IPS-NIHi11 (cell line): Measurements from ENCODE around the gene STPG4.
A peak's percentile ranks its signal among the peaks of the same experiment; 100 is the strongest.
"Not testable (repeated sequence)": the region's sequence is repeated elsewhere in the genome, so short reads cannot be mapped to it uniquely, and the experiment has no call there.

Experiments used
- DNase-seq: peaks from one replicate; pipeline ENCODE4 v3.0.0; 2012; ENCODE audit warnings: mixed read lengths, low spot score

STPG4 gene, protein sequence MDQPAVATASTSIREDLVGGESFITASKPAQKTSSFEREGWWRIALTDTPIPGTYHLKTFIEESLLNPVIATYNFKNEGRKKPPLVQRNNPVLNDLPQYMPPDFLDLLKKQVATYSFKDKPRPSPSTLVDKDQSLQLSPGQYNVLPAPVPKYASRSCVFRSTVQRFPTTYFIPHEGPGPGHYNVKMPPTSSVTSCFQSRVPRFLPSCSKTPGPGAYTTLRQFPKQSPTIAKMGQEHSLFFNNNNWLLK

DNA sequence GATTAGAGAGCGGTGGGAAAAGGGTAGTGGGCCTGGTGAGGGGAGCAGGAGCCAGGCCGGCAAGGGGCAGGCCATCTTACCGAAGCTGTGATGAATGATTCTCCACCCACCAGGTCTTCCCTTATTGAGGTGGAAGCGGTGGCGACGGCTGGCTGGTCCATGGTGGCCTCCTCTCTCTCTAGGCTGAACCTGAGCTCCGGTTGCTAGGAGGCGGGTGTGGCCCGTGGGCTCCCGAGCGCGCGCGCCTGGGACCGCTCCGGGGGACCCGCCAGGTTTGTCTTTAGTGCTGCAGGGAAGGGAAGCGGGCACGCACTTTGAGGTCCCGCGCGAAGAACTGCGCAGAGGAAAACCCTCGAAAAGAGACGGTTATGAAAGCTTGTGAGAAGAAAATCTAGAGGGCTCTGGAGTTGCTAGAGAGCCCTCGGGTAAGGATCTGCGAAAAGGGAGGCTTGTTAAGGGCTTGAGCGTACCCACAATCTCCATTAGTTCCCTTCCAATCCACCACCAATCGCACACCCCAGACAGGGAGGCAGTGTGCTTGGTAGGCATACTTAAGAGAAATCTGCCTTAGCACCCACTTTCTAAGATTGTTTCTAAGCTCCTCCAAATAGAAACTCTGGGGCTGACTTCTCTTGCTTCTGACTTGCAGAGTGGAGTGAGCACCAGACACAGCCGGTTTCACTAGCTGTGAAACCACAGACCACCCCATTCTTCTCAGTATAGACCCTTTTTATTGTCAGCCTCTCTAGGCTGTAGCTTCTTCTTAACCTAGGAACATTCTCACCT lies at the start of gene STPG4:
STPG4 (minus strand) TSS at position 218 of the 786 bp plus-strand sequence; CDS start at position 161, 57 bp downstream.
- DNase-seq: no peak

DNA sequence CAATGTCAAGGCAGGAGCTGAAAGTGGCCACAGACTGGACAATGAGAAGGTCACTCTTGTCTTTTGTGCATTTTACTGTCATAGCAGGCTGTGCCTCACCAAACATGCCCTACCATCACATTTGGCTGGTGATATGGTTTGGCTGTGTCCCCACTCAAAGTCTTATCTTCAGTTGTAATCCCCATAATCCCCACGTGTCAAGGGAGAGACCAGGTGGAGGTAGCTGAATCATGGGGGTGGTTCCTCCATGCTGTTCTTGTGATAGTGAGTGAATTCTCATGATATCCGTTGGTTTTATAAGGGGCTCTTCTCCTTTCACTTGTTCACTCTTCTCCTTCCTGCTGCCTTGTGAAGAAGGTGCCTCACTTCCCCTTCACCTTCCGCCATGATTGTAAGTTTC lies 49.6 kb upstream of the STPG4 start:
- DNase-seq: no peak

GRCh38 chr2:47203995-47204394 lies 48.9 kb upstream of the STPG4 start:
- DNase-seq: no peak

- no peak for DNase-seq
Observed at GRCh38 chr2:47201224-47201623, 46.1 kb upstream of the STPG4 start.

- DNase-seq: no peak
Observed at GRCh38 chr2:47198985-47199451, 43.9 kb upstream of the STPG4 start.

- no peak for DNase-seq
Observed at GRCh38 chr2:47196499-47196898, 41.4 kb upstream of the STPG4 start.

GRCh38 chr2:47196046-47196445 lies 40.9 kb upstream of the STPG4 start:
- no peak for DNase-seq

DNA sequence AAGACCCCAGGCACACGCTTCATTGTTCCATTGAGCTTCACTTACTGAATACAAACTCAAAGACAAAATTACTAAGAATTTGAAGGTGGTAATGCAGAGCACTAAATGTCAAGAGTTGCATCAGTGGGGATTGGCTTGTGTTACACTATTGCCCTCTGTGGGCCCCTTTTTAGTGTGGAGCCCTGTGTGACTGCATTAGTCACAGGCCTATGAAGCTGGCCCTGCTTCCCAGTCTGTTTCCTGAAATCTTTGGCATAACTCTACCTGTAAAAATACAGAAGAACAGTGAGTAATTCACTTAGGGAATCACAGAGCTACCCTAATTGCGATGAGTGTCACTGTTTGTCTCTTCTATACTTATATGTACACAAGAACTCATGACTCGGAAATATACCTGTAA lies 40.0 kb upstream of the STPG4 start:
- DNase-seq: no peak

GRCh38 chr2:47194410-47194809 lies 39.3 kb upstream of the STPG4 start:
- no peak for DNase-seq

DNA sequence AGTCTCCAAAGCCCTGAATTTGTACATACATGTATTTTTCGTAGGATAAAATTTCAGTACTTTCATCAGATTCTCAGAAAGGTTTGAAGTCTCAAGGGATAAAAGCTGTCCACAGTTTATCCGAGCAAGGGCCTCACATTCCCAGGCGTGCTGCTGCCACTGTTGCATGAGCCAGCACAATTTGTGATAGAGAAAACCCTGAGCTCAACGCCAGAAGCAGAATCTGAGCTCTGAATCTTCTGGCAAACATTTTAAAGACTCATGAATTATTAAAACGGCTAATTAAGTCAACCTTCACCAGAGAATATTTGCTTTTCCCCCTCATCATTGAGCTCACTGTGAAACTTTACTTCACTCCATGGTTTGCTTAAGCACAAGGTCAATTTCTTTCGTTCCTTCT lies 38.5 kb upstream of the STPG4 start:
- DNase-seq: no peak

DNA sequence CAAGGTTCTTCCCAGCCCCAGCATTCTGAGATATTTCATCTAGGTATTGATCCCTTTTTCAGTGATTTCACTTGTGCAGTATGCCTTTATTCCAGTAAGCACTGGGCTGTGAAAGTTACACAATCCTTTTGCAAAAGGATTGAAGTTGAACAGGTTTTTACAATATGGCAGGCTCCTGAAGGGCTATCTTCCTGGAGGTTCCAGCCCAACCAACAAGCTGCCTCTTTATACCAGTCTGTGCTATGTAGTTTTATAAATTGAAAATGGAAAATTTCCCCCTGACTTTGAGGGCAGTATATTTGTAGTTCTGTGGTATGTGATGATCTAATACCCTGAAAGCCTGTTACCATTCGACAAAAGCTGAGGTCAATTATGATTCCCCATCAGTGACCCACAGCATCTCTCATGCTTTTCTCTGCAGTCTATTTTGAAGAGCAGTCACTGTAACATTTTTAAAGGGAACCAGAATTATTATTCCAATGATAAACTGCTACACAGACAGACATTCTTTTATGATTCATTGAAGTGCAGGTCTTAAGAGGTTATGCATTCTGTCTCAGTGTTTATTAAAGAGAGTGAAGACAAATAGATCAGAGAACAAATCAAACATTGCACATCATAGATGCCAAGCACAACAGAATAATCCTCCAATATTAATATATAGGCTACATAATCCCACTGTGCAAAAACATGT lies 35.2 kb upstream of the STPG4 start:
- no peak for DNase-seq

GRCh38 chr2:47189635-47190034 lies 34.5 kb upstream of the STPG4 start:
- DNase-seq: no peak

DNA sequence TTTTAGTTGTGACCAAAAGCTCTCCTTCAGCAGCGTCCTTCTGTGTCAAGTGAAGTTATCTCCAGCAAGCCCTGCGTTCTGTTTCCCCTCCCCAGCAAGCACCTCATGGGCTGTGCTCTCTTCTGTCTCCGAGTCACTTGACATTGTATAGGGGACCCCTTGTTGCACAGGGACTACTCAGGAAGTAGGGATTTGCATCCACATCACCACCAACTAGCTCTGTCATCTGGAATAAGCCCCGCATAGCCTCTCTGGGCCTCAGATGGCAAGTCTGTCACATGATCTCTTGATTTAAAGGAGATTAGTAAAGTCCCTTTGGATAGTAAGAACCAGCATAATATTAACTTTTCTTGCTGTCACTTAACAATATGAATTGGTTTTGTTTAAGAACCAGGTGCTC lies 32.0 kb upstream of the STPG4 start:
- no peak for DNase-seq

DNA sequence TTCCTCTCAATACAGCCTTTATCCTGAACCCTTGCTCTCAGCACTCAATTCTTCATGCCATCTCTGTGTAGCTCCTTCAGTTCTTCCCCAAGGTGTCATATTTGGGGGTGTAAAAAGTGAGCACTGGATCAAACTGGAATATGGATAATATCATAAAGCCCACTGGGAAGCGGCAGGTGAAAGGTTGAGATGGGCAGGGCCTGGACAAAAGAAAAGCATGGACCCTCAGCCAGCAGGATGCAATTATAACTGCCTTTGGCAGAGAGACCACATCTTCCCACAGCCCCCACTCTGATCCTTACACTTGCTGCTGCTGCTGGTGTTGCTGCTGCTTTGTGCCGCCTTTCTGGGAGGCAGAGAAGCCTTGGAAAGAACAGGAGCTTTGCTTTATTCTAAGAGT lies 31.2 kb upstream of the STPG4 start:
- no peak for DNase-seq

DNA sequence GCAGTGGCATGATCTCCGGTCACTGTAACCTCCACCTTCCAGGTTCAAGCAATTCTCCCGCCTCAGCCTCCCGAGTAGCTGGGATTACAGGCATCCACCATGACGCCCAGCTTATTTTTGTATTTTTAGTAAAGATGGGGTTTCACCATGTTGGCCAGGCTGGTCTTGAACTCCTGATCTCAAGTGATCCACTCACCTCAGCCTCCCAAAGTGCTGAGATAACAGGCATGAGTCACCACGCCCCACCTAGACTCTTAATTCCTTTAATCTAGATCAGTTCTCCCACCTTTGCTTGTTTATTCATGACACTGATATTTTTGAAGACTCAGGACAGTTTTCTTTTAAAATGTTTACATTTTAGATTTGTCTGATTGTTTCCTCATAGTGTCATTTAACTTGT lies 30.0 kb upstream of the STPG4 start:
- DNase-seq: not testable (repeated sequence)

- DNase-seq: no peak
Observed at GRCh38 chr2:47181176-47181575, 26.1 kb upstream of the STPG4 start.

GRCh38 chr2:47180531-47180930 lies 25.4 kb upstream of the STPG4 start:
- DNase-seq: no peak

DNA sequence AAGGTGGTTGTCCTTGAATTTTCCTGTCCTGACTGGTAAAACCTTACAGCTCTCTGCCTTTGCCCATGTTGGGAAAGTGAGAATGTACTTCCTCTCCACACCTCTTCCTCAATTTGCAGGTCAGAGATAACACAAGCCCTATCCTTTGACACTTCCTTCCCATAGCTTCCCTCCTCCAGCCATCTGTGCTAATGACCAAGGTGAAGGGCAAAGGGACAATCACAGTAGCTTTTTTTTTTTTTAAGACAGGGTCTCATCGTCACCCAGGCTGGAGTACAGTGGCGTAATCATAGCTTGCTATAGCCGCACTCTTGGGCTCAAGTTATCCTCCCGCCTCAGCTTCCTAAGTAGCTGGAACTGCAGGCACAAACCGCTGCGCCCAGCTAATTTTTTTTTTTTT lies 24.3 kb upstream of the STPG4 start:
- no peak for DNase-seq

DNA sequence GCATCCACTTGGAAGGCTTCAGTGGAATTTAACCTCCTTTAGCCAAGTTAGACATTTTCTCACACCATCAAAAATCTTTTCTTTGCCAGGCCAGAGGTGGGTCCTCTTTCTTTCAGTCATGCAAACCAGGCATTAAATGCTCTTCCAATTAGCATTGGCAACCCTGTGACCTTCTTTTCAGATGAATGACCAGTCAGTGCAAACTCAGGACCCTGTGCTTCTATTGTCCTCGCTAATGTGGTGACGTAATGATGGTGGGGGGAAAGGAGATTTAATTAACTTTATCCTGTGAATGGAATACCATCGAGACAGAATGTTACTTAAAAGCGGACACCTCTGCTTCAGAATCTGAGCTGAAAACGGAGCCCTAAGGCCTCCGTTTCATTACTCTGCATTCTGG lies 23.2 kb upstream of the STPG4 start:
- DNase-seq: no peak

GRCh38 chr2:47177043-47177565 lies 22.0 kb upstream of the STPG4 start:
- no peak for DNase-seq

- peak; percentile 46 for DNase-seq
Observed at GRCh38 chr2:47174733-47175361, 19.7 kb upstream of the STPG4 start.
